ENCODE data around the gene SLC25A42.

- TF ChIP-seq CTCF (IDR thresholded peaks at IDR 0.05) (no peak), POLR2A (IDR thresholded peaks at IDR 0.05) (no peak)
These were observed 98.7 kb downstream of the SLC25A42 start for GRCh38 chr19:19162495-19162894.

Measured in uterus (tissue), 2 donors.